A549 (cell line): ENCODE data around the gene KRTAP10-9. TPM values are rescaled to one million over a fixed set of nuclear protein-coding genes. Genes with fewer than 3 reads are reported as not detected.
"Not testable (repeated sequence)": the region's sequence is repeated elsewhere in the genome, so short reads cannot be mapped to it uniquely, and the experiment has no call there.

ENCODE experiments used
- ATAC-seq, 2 experiments: fragments of 200-7000 bp in 1 of 2; fragments of >200 bp in 1 of 2; cut with Nextera tagmentation in 1 of 2; cut with Tn5 transposase in 1 of 2; 3 replicates each; pipeline versions ENCODE4 v1.8.0 to v1.9.1; 2018 to 2020; ENCODE audit warnings: mild to moderate bottlenecking in 1 of 2, moderate library complexity in 1 of 2
- CTCF ChIA-PET: fragments of 300-600 bp; sonication (Branson Sonifier 250); formaldehyde crosslinking; extraction: SDS; loops from one replicate; lab custom pipeline; 2021; ENCODE audit warnings: antibody characterized with exemption, inconsistent platforms; lab: Yijun Ruan, JAX
- POLR2A ChIA-PET: fragments of 350-600 bp; formaldehyde crosslinking; extraction: SDS; loops from one replicate; lab custom pipeline; 2021; ENCODE audit warnings: antibody characterized with exemption, inconsistent platforms; lab: Yijun Ruan, JAX
- DNase-seq, 2 experiments: peaks; one replicate each; pipeline versions ENCODE4 v3.0.0 to v3.0.0-alpha.2; 2011 to 2016; ENCODE audit warnings: low read depth in 1 of 2, low spot score in 1 of 2
- FAIRE-seq: peaks from 2 replicates; lab custom pipeline; 2011; peaks lifted over from hg19 to GRCh38; lab: Jason Lieb, UNC
- H3K27ac ChIP-seq, 2 experiments: fragments of >200 bp; sonication (Bioruptor Twin); formaldehyde crosslinking; 3 replicates each; pipeline ENCODE4 v1.5.1; 2016 to 2017
- H3K4me1 ChIP-seq: fragments of >200 bp; sonication (Bioruptor Twin); formaldehyde crosslinking; 3 replicates; pipeline ENCODE4 v1.6.1; 2016
- H3K4me2 ChIP-seq: fragments of >200 bp; sonication (Bioruptor Twin); formaldehyde crosslinking; 3 replicates; pipeline ENCODE4 v1.6.1; 2016
- H3K4me3 ChIP-seq: fragments of >200 bp; sonication (Bioruptor Twin); formaldehyde crosslinking; 3 replicates; pipeline ENCODE4 v1.5.1; 2016
- H3K9me3 ChIP-seq: fragments of >200 bp; sonication (Bioruptor Twin); formaldehyde crosslinking; 3 replicates; pipeline ENCODE4 v1.6.1; 2016
- BHLHE40 ChIP-seq: IDR thresholded peaks from 2 replicates; pipeline ENCODE4 v1.6.1; 2012; ENCODE audit warnings: low read depth, low read length, inconsistent platforms
- CBX8 ChIP-seq: fragments of 200-600 bp; sonication (generic); IDR thresholded peaks from 2 replicates; pipeline ENCODE4 v1.6.1; 2016
- CEBPB ChIP-seq, 2 experiments: fragments of >200 bp in 1 of 2; sonication (Bioruptor Twin) in 1 of 2; formaldehyde crosslinking in 1 of 2; IDR thresholded peaks; 2 replicates each; pipeline ENCODE4 v1.6.1; 2012 to 2016
- HOXA7 ChIP-seq: fragments of 250-450 bp; sonication (Bioruptor Pico); IDR thresholded peaks from 2 replicates; pipeline ENCODE4 v1.5.0; 2020; ENCODE audit warnings: mild to moderate bottlenecking, moderate library complexity
- JUN ChIP-seq, 2 experiments: fragments of >200 bp; sonication (Bioruptor Twin); formaldehyde crosslinking; IDR thresholded peaks; 2 replicates in 1 of 2; 3 replicates in 1 of 2; pipeline ENCODE4 v1.6.1; 2016 to 2017
- KDM1A ChIP-seq: fragments of 200-600 bp; sonication (generic); IDR thresholded peaks from 2 replicates; pipeline ENCODE4 v1.6.1; 2016; ENCODE audit warnings: low read depth, mild to moderate bottlenecking
- MAFK ChIP-seq: fragments of 450-650 bp; IDR thresholded peaks from 2 replicates; pipeline ENCODE4 v1.6.1; 2014; ENCODE audit not compliant: partially characterized antibody
- NPAS2 ChIP-seq: fragments of 250-450 bp; sonication (Bioruptor Pico); IDR thresholded peaks from 2 replicates; pipeline ENCODE4 v1.8.0; 2022; ENCODE audit warnings: mild to moderate bottlenecking, moderate library complexity, borderline replicate concordance
- POLR2A ChIP-seq: IDR thresholded peaks from 2 replicates; pipeline ENCODE4 v1.6.1; 2012; ENCODE audit warnings: mild to moderate bottlenecking, low read length
- RAD21 ChIP-seq, 2 experiments: fragments of >200 bp in 1 of 2; sonication (Bioruptor Twin) in 1 of 2; formaldehyde crosslinking in 1 of 2; IDR thresholded peaks in 1 of 2; conservative IDR thresholded peaks in 1 of 2; 2 replicates in 1 of 2; 3 replicates in 1 of 2; pipeline ENCODE4 v1.6.1; 2012 to 2018; ENCODE audit warnings: inconsistent platforms in 1 of 2
- TFCP2L1 ChIP-seq: fragments of 250-450 bp; sonication (Bioruptor Pico); IDR thresholded peaks from 2 replicates; pipeline ENCODE4 v1.5.0; 2021; ENCODE audit warnings: mild to moderate bottlenecking
- USF2 ChIP-seq: fragments of 450-650 bp; IDR thresholded peaks from 2 replicates; pipeline ENCODE4 v1.6.1; 2014; ENCODE audit warnings: antibody characterized with exemption
- ZNF302 ChIP-seq: fragments of 250-450 bp; sonication (Bioruptor Pico); IDR thresholded peaks from 2 replicates; pipeline ENCODE4 v1.9.0; 2021; ENCODE audit warnings: inconsistent platforms, mild to moderate bottlenecking, moderate library complexity
- whole genome bisulfite sequencing: methylation state at CpG from one replicate; pipeline ENCODE4 v1.1.6; 2017; ENCODE audit errors: missing lambda C conversion rate; 5-methylcytosine and 5-hydroxymethylcytosine counted together
- polyA plus RNA-seq, 4 experiments: library from polyadenylated mRNA; depleted of rRNA in 3 of 4; stranded (reverse); fragments of >200 nt; fragmentation: RNase III in 1 of 4; extraction: RNeasy Plus Mini Kit Qiagen cat#74134 plus additional on column Dnase treatment in 1 of 4; gene quantifications; 2 replicates in 3 of 4; 3 replicates in 1 of 4; pipeline ENCODE4 v1.2.3, GENCODE V29; 2011 to 2017
- TF ChIP-seq, protein P1 (sequence below): fragments of 250-450 bp; sonication (Bioruptor Pico); IDR thresholded peaks from 2 replicates; pipeline ENCODE4 v1.5.0; 2021; ENCODE audit warnings: mild to moderate bottlenecking, moderate library complexity, borderline replicate concordance

Gene KRTAP10-9
- polyA plus RNA-seq, 2 of the 4 experiments (the other 2 are of a cell fraction), result not detected

GRCh38 chr21:44625756-44626155 is 1.1 kb upstream of the KRTAP10-9 start:
- ChIA-PET CTCF (interaction anchor here (1.1 kb wide), 1 partner anchor 47 kb away, joined by 3 read pairs; no protein-coding TSS in a partner anchor), POLR2A (interaction anchor here (0.6 kb wide), 1 partner anchor 24 kb away, joined by 3 read pairs; no protein-coding TSS in a partner anchor)
- Histone ChIP-seq H3K27ac (no peak overlapping the region), H3K4me1 (no peaks in the 10 kb centered on the region), H3K4me3 (no peak overlapping the region), H3K9me3 (peaks cover 17% of the 10 kb centered on the region; the same call in 2 of the 3 replicates), H3K4me2 (no peak overlapping the region)
- no peak for ATAC-seq
- DNase-seq, result no peak
- TF ChIP-seq TFCP2L1 (CRISPR knock-in tag), result no peak
- no peak for FAIRE-seq
- WGBS, result 62% methylated on average over 7 of the region's 7 CpGs

DNA sequence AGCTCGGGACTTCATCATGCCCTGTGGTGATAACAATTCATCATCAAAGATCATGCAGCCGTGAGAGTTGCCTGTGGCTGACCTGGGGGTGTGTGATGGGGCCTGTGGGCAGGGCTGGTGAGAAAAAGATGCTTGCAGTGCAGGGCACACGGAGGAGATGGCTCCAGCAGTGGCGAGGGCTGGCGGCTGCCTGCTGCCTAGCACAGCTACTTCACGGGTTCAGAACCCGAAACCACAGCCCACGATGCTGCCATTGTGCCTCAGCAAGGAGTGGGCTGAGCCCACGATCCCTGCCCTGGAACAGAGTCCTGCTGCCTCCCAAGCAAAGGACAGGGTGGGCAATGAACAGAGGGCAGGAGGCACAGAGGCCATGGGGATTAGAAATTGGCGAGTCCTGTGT is 631 bp upstream of the KRTAP10-9 start:
- no peak overlapping the region for H3K4me3 ChIP-seq
- POLR2A ChIA-PET, result interaction anchor here (0.6 kb wide), 1 partner anchor 23 kb away, joined by 3 read pairs; no protein-coding TSS in a partner anchor
- no peaks in the 10 kb centered on the region for H3K4me1 ChIP-seq
- H3K4me2 ChIP-seq, result no peak overlapping the region
- CTCF ChIA-PET, result no interaction called here
- DNase-seq (no peak), FAIRE-seq (no peak), ATAC-seq (no peak)
- H3K9me3 ChIP-seq, result peaks cover 17% of the 10 kb centered on the region; the same call in 2 of the 3 replicates
- no peak for TF ChIP-seq HOXA7
- TF ChIP-seq KDM1A, result no peak
- WGBS, result 38% methylated on average over 10 of the region's 10 CpGs
- no peak overlapping the region for H3K27ac ChIP-seq

DNA sequence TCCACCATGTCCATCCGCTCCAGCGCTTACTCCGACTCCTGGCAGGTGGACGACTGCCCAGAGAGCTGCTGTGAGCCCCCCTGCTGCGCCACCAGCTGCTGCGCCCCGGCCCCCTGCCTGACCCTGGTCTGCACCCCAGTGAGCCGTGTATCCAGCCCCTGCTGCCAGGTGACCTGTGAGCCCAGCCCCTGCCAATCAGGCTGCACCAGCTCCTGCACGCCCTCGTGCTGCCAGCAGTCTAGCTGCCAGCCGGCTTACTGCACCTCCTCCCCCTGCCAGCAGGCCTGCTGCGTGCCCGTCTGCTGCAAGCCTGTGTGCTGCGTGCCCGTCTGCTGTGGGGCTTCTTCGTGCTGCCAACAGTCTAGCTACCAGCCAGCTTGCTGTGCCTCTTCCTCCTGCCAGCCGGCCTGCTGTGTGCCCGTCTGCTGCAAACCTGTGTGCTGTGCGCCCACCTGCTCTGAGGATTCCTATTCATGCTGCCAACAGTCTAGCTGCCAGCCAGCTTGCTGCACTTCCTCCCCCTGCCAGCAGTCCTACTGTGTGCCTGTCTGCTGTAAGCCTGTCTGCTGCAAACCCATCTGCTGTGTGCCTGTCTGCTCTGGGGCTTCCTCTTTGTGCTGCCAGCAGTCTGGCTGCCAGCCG is 409 bp downstream of the KRTAP10-9 start:
- POLR2A ChIA-PET, CTCF ChIA-PET, H3K4me2 ChIP-seq, H3K4me3 ChIP-seq, FAIRE-seq, H3K27ac ChIP-seq, DNase-seq, ATAC-seq, H3K4me1 ChIP-seq: not testable (repeated sequence)
- peaks cover 23% of the 10 kb centered on the region; the same call in 2 of the 3 replicates for H3K9me3 ChIP-seq
- WGBS, result 89% methylated on average over 4 of the region's 20 CpGs

DNA sequence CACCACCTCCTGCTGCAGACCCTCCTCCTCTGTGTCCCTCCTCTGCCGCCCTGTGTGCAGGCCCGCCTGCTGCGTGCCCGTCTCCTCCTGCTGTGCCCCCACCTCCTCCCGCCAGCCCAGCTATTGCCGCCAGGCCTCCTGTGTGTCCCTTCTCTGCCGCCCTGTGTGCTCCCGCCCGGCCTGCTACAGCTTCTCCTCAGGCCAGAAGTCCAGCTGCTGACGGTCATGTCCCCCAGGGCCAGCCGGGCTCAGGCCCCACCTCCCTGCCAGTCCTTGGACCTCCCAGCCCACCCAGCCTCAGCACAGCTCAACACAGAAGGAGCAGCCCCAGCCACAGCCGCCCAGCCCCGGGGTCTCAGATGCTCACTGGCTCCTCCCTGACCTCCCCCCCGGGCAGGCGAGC is 939 bp downstream of the KRTAP10-9 start:
- DNase-seq, POLR2A ChIA-PET, CTCF ChIA-PET, ATAC-seq, H3K27ac ChIP-seq, H3K4me3 ChIP-seq, H3K4me2 ChIP-seq, H3K4me1 ChIP-seq, FAIRE-seq: not testable (repeated sequence)
- peaks cover 19% of the 10 kb centered on the region; the same call in 2 of the 3 replicates for H3K9me3 ChIP-seq
- 40% methylated on average over 1 of the region's 15 CpGs for WGBS

GRCh38 chr21:44628707-44629391 is 2.0 kb downstream of the KRTAP10-9 start:
- no peak for FAIRE-seq
- TF ChIP-seq BHLHE40, result no peak
- no peak for TF ChIP-seq CEBPB (IDR thresholded peaks at IDR 0.05)
- TF ChIP-seq HOXA7, result no peak
- no peak for TF ChIP-seq POLR2A
- TF ChIP-seq RAD21 (conservative IDR thresholded peaks at IDR 0.05 in 1 of 2, IDR thresholded peaks at IDR 0.05 in 1 of 2), result no peak
- TF ChIP-seq USF2, result no peak
- no peak for TF ChIP-seq MAFK
- no peak for TF ChIP-seq KDM1A
- no peak for TF ChIP-seq ZNF302 (CRISPR knock-in tag)
- no peak for TF ChIP-seq JUN (IDR thresholded peaks at IDR 0.05)
- TF ChIP-seq CBX8, result no peak
- TF ChIP-seq NPAS2 (CRISPR knock-in tag), result no peak
- TF ChIP-seq, protein P1, sequence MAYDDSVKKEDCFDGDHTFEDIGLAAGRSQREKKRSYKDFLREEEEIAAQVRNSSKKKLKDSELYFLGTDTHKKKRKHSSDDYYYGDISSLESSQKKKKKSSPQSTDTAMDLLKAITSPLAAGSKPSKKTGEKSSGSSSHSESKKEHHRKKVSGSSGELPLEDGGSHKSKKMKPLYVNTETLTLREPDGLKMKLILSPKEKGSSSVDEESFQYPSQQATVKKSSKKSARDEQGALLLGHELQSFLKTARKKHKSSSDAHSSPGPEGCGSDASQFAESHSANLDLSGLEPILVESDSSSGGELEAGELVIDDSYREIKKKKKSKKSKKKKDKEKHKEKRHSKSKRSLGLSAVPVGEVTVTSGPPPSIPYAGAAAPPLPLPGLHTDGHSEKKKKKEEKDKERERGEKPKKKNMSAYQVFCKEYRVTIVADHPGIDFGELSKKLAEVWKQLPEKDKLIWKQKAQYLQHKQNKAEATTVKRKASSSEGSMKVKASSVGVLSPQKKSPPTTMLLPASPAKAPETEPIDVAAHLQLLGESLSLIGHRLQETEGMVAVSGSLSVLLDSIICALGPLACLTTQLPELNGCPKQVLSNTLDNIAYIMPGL, result no peak
- Histone ChIP-seq H3K4me1 (no peaks in the 10 kb centered on the region), H3K4me3 (no peak overlapping the region), H3K27ac (no peak overlapping the region), H3K4me2 (no peak overlapping the region), H3K9me3 (peaks cover 12% of the 10 kb centered on the region; the same call in 2 of the 3 replicates)
- POLR2A ChIA-PET, result no interaction called here
- no peak for ATAC-seq
- CTCF ChIA-PET, result no interaction called here
- DNase-seq, result no peak
- 41% methylated on average over 7 of the region's 18 CpGs for WGBS
